Left cardiac atrium (tissue), 4 donors: ENCODE data around the gene CCDC148. TPM values are rescaled to one million over a fixed set of nuclear protein-coding genes. Genes with fewer than 3 reads are reported as not detected.
"Not testable (repeated sequence)": the region's sequence is repeated elsewhere in the genome, so short reads cannot be mapped to it uniquely, and the experiment has no call there.

Experiments
- ATAC-seq, 2 donors: fragments of 200-7000 bp; cut with Tn5 transposase; one replicate each; pipeline ENCODE4 v1.9.1; 2020; ENCODE audit warnings: mild to moderate bottlenecking in 2 of 2, moderate library complexity in 2 of 2
- DNase-seq: peaks from one replicate; pipeline ENCODE4 v3.0.0-alpha.2; 2020
- intact Hi-C, 2 donors: fragments of 100-400 bp; cut with DNase I; formaldehyde crosslinking; loops; one replicate each; pipeline versions ENCODE4 v1.14.1 to v1.15.1; 2022 to 2023
- total RNA-seq, 2 donors: library from RNA; stranded (reverse); fragmentation: NEBNext Ultra II Directional; extraction: Animal tissue kit (Norgen Biotek cat#: 25700); gene quantifications; one replicate each; pipeline ENCODE4 v1.2.1, GENCODE V29; 2021
- donor health status: DM: no; HTN: yes; CAD: no.
- donor health status: DM: no; HTN: yes; CAD: no; lungs with severe emphysema.
- donor health status: DM: yes; HTN: yes; CAD: no.
- donor health status: Dilated cardiomyopathy.

CCDC148 gene
- total RNA-seq, 2 donors from 2014 or later: 1.1 to 2.0 TPM

DNA sequence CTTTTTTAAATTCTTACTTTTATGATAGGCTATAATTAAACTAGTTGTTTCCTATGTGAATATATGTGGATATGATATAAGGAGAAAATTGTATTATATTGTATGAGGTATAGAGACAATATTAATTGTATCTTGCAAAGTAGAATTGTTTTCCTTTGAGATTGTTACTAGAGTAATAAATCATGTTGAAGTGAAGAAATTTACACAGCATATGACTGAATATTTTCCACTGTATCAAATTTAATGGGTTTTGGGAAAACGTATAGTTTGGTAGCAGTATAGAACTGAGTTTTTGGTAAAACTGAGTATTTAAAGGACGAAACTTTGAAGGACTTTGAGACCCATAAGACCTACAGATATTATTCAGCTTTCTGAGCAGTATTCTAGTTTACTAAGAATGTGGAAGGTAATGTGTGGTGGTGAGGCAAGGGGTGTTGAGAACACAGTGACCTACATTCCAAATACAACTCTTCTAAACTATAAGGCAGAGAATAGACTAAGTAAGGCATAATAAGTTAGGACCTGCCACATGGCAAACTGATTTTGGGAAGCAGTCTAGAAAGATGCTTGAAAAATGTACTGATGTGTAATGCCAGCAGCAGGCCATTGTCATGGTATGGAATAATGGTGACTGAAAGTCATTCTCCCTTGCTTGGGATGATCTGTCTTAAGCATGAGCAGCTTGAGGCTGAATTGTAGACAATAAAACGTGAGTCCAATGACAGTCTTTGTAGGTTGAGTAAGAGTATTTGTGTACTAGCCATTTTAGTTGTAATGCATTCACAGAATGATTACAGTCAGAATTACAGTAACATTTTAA is 29.8 kb upstream of the CCDC148 start:
- no peak for DNase-seq
- intact Hi-C loops: no loop called here
- no peak for ATAC-seq

DNA sequence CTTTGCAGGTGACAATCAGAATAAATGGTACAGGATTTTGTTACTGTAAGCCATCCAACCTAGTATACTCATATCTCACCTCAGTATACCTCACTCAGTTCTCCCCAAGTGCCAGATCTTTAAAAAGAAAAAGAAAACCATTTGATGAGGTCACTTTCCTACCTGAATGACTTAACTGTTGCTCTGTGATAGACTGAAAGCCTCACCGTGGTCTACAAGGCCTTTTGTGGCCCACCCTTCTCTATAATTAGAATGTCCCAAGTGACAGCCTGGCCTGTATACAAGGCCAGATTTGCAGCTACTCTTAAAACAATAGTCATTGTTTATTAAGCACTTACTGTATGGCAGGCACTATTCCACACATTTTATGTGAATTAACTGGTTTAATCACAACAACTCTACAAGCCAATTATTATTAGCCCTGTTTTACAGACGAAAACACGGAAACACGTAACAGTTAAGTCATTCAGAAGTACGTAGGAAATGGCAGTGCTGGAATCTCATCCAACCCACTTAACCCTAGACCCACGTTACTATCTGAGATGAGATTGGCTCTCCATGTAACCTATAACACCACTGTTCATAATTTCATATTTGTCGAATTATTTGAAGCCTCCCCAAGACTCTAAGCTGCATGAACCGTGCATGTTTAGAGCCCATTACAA is 28.5 kb upstream of the CCDC148 start:
- ATAC-seq (no peak), DNase-seq (no peak)
- intact Hi-C loops: no loop called here

DNA sequence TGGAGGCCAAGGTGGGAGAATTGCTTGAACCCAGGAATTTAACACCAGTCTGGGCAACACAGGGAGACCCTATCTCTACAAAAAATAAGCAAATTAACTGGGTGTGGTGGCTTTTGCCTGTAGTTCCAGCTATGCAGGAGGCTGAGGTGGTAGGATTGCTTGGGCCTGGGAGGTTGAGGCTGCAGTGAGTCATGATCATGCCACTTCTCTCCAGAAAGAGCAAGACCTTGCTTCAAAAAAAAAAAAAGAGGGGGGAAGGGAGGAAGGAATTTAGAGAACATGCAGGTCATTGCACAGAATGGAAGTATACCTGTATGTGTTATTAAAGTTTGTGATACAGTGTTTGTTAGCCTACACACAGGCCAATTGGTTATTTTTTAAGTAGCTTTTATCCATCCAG is 26.0 kb upstream of the CCDC148 start:
- ATAC-seq: no peak
- DNase-seq: no peak
- intact Hi-C loops: no loop called here

DNA sequence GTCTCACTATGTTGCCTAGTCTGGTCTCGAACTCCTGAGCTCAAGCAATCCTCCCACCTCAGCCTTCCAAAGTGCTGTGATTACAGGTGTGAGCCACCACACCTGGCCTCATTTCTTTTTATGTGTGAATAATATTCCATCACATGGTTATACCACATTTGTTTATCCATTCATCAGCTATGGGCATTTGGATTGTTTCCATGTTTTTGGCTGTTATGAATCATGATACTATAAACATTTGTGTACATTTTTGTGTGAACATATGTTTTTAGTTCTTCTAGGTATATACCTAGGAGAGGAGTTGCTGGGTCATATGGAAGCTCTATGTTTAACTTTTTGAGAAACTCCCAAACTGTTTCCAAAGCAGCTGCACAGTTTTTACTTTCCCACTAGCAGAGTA is 24.6 kb upstream of the CCDC148 start:
- ATAC-seq (no peak), DNase-seq (no peak)
- intact Hi-C loops: no loop called here

DNA sequence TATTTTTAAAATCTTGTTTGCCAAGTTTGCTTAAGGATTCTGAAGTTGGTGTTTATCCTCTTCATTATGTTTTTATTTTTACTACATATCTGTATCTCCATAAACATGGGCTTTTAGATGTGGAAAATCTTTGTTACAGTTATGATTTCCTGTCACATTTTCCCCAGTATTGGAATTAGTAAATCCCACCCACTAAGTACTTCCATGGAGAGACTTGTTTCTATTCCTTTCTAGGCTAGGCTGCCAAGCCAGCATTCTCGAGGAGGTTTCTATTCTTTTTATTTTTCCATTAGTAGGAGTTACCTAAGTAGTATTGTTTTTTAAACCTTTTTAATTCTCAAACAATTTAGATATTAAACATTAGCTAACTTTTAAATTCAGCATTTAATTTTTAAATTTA is 22.3 kb upstream of the CCDC148 start:
- intact Hi-C loops: loop anchor here in 1 of 2 donors (10.0 kb wide), 1 partner anchor 136 kb away; no protein-coding TSS in a partner anchor

DNA sequence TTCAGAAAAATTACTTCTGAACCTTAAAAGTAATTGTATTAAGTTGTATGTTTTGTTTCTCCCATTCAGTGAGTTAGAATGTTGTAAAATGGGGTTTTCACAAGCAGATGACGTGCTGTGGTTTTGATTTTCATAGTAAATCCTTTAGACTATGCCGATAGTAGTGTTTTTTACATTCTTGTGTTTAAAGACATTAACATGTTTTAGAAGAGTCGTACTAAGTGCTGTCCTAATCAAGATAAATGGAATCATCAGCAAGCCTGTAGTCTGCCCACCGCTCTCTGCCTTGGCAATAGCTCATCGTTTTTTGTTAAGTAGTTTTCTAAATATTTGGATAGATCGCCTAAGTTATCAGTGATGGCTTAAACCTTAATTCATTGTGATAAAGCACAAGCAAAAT is 21.7 kb upstream of the CCDC148 start:
- ATAC-seq (no peak), DNase-seq (no peak)
- intact Hi-C loops: loop anchor here in 1 of 2 donors (10.0 kb wide), 1 partner anchor 137 kb away; no protein-coding TSS in a partner anchor

More for the DNA sequence above, 22.3 kb upstream of the CCDC148 start:
- ATAC-seq: no peak
- no peak for DNase-seq

DNA sequence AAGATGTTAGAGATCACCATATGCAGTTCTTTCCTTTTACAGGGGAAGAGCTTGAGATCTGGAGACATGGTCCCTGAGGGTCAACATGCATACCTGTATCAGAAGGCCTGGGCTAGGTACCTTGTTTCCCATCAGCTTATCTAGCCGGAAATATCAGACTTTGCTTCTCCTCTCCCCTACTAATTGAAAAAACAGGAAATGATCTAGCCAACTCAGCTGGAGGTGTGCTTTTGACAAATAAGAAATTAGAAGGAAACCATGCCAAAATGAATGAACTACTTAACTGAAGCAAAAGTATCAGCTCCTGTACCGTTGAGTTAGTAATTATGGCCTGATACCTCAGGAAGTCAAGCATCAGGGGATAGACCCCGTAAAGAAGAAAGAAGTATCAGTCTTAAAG is 20.6 kb upstream of the CCDC148 start:
- intact Hi-C loops: loop anchor here in 1 of 2 donors (10.0 kb wide), 1 partner anchor 138 kb away; no protein-coding TSS in a partner anchor
- ATAC-seq (no peak), DNase-seq (no peak)

DNA sequence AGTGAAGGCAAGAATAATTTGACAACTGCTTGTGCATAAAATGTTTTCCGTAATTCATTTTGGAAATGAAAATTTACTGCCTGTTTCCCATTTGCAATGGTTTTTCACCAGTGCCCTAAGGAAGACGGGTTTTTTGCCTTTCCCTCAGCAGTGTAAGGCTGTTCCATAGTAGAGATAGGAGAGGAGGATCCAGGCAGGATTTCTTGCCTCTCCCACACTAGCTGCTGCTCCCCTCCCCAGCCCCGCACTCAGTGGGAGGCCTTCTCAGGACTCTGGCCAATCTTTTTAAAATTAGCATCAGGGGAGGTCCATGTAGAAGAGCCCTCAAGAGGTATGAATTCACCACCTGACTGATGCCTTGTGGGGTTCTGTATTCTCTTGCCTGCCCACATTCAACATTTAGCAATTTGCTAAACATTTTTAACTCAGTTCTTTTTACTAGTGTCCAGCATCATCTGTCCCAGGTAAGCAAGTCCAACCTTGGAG is 18.0 kb upstream of the CCDC148 start:
- intact Hi-C loops: loop anchor here in 1 of 2 donors (10.0 kb wide), 1 partner anchor 140 kb away; no protein-coding TSS in a partner anchor
- DNase-seq, ATAC-seq: not testable (repeated sequence)

DNA sequence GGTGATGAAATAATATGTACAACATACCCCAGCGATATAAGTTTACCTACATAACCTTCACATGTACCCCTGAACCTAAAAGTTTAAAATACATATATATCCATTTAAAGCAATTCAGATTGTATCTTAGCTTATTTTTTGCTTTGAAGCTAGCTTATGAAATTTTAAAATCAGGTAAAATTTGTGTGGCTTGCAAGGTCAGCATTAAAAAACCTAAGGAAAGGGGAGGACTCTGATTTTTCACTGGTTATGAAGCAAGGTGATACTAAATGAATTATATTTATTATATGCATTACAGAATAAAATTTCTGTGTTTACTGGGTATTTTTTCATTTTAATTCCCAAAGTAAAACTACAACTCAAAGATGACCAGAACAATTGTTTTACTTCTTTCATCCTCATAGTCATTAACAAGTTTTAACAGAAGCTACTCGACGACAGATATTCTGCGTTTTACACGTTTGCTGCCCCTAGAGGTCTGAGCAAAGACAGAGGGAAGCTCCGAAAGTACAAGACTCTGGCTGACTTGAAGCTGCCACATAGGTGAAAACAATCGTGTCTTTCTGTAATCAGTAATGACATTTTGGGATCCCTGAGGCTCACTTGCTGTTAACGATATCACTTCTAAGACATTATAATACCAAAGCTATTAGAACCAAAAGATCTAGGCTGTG is 17.3 kb upstream of the CCDC148 start:
- ATAC-seq (no peak), DNase-seq (no peak)
- intact Hi-C loops: loop anchor here in 1 of 2 donors (10.0 kb wide), 1 partner anchor 141 kb away; no protein-coding TSS in a partner anchor

DNA sequence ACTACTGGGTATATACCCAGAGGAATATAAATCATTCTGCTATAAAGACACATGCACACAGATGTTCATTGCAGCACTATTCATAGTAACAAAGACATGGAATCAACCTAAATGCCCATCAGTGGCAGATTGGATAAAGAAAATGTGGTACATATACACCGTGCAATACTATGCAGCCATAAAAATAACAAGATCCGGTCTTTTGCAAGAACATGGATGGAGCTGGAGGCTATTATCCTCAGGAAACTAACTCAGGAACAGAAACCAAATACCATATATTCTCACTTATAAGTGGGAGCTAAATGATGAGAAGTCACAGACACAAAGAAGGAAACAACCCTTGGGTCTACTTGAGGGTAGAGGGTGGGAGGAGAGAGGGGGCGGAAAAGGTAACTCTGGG is 16.7 kb upstream of the CCDC148 start:
- DNase-seq, ATAC-seq: not testable (repeated sequence)
- intact Hi-C loops: loop anchor here in 1 of 2 donors (10.0 kb wide), 1 partner anchor 142 kb away; no protein-coding TSS in a partner anchor

DNA sequence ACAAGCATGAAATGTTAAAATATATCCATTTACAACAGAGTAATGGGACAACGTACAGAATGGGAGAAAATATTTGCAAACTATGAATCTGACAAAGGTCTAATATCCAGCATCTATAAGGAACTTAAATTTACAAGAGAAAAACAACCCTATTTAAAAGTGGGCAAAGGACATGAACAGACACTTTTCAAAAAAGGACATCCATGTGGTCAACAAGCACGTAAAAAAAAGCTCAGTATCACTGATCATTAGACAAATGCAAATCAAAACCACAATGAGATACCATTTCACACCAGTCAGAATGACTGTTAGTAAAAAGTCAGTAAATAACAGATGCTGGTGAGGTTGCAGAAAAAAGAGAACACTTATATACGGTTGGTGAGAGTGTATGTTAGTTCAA is 16.3 kb upstream of the CCDC148 start:
- not testable (repeated sequence) for DNase-seq, ATAC-seq
- intact Hi-C loops: loop anchor here in 1 of 2 donors (10.0 kb wide), 1 partner anchor 142 kb away; no protein-coding TSS in a partner anchor

DNA sequence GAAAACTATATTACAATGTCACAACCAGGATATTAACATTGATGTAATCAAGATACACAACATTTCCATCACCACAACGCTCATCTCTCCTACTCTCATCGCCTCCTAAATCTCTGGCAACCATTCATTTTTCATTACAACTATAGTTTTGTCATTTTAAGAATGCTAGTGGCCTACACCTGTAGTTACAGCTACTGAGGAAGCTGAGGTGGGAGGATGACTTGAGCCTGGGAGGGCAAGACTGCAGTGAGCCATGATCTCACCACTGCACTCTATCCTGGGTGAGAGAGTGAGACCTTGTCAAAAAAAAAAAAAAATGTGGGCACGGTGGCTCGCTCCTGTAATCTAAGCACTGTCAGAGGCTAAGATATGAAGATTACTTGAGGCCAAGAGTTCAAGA is 10.7 kb upstream of the CCDC148 start:
- intact Hi-C loops: no loop called here
- DNase-seq (no peak), ATAC-seq (no peak)

DNA sequence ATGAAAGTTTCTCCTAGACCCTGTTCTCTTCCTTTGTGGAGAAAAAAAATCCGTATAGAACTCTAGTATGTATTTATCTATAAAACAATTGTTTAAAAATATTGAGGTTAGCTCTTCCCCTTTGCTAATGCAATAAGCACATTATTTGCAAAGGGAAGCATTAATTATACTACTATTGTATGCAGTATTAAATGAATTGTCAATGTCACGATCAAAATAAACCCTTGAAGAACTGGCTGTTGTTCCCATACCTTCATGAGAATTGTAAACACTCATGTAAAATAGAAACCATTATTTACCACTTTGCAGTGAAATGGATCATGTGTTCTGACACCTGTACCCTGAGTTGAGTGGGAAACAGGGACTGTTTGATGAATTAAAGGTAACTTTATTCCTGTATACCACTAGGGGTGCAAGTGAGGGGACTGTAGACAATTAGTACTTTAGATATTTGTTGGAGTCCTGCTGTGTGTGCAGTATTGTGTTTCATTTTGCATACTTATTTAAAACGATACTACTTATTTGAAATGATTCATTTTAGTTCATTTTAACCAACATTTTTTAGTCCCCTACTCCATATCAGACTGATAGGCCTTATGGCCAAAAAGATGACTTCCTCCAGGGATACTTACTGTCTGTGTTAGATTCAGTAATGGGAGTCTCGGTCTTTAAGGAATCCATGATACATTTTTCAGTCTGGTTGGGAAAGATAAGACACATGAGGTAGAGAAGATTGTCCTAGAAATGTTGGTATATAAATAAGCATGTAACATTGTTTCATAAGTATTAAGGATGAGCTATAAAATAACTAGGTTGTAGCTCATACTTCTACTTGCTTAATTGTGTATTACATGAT is 8.1 kb upstream of the CCDC148 start:
- DNase-seq (no peak), ATAC-seq (peak in 1 of 2 donors; percentile 33)
- intact Hi-C loops: no loop called here

DNA sequence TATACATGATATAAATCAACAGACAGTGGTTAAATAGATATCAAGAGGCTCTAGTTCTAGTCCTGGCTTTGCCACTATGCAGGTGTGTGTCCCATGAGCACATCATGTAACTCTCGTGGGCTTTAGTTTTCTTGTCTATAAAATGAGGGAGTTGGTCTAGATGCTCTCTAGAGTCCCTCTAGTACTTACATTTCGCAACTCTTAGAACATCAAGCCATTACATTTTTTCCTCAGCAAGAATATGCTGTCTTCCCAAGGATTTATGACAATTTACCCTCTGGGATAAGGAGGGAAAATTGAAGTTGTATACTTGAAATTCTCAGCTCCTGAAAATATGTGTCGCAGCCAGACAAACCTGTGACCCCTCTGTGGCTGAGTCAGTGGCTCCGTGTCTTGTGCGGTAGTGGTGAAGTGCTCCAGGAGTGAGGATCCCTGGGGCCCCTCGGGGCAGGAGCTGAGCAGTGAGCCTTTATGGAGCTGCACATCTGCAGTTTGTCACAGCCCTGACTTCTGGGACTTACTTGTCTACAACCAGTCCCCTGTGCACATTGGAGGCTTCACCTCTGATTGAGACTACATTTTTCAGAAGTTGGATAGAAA is 7.0 kb upstream of the CCDC148 start:
- DNase-seq: no peak
- intact Hi-C loops: no loop called here
- ATAC-seq: peak in 1 of 2 donors; percentile 52

DNA sequence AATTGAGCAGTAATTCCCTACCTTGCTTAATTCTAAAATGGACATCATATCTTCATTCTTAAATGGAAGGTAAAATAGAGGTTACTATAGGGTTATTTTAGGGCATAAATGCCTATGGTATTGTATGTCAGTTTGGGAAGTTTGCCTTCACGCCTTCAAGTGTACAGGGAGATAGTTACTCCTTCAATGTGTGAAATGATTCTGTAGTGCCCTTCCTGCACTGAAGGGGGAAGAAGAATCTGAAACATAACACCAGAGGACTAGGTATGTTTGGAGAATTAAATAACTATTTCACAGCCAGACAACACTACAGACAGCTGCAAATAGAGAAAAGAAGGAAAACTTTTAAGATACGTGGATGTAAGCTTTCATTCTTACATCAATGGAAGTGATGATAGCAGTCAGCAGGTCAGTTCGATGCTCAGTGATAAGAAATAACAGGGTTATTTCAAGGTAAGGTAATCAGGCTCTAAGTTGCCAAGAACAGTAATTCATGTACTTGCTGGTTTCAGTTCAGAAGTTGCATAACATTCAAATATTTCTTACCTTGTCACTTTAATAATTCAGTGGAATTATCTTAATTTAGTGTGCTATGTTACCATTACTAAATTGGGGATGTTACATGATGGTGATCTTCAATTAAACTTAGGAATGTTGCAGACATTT is 4.2 kb upstream of the CCDC148 start:
- no peak for DNase-seq
- intact Hi-C loops: no loop called here
- no peak for ATAC-seq

DNA sequence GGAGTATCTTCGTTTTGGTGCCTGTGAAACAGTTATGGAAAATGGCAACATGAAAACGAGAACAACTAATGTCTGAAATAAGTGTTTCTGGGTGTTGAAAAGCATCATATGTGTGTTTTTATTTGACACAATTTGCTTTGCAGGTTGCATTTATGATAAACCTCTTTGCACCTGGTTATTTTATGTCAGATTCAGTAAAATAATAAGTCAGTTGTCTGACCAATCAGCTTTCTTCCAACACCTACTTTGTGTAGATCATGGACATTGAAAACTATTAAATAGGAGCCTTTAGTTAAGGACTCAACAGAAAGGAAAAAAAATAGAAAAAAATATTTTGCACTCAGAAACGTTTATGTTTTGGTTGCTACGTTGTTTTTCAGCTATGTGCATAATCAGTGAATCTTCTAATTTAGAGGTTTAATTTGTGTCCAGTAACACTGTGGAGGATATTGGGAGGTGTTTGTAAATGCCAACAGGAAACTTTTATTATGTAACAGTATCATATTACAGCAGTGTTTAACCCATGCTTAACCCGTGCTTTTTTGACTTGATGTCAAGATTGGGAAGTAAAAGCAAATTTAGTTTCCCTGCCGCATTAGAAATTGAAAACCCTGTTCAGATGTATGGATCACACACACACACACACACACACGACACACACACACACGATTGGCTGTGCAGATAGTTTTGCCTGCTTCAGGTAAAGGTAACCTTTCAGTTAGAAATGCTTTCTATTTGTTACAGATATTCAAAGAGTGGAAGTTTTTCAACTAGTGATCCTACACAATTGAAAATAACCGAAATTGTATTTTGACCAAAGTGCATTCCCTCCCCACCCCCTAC is 2.8 kb upstream of the CCDC148 start:
- intact Hi-C loops: loop anchor here (5.0 to 10.0 kb wide), 3 partner anchors 275 to 293 kb away; no protein-coding TSS in a partner anchor
- DNase-seq (no peak), ATAC-seq (no peak)

DNA sequence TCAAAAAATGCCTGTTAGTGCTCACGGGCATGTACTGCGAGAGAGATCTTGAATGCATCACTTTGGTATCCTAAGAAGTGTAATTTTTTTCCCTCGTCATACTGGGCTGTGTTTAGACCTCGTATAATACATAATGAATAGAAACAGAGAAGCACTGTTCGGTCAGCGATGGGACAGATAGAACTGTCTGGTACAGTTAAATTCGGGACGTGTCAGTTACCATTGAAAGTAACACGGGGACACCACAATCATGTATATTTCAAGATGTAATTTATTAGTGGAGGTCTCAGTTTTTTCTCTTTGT is 2.0 kb upstream of the CCDC148 start:
- ATAC-seq: no peak
- intact Hi-C loops: loop anchor here (5.0 to 10.0 kb wide), 3 partner anchors 274 to 294 kb away; no protein-coding TSS in a partner anchor
- no peak for DNase-seq
